HG02852 (cell line): ENCODE data around the gene GSN.
"Not testable (repeated sequence)": the region's sequence is repeated elsewhere in the genome, so short reads cannot be mapped to it uniquely, and the experiment has no call there.

Source experiments
- ATAC-seq: cut with Tn5 transposase; IDR thresholded peaks from one replicate; pipeline ENCODE4 v1.9.1; 2021; ENCODE audit warnings: mild to moderate bottlenecking, moderate library complexity; ENCODE audit not compliant: unreplicated experiment

The GSN gene

GRCh38 chr9:121286973-121287741, 19.2 kb downstream of the GSN start:
- no peak for ATAC-seq

GRCh38 chr9:121288673-121289025, 20.7 kb downstream of the GSN start:
- ATAC-seq: no peak

GRCh38 chr9:121289026-121289771, 21.2 kb downstream of the GSN start:
- ATAC-seq: no peak

- ATAC-seq: no peak
These were observed 21.9 kb downstream of the GSN start for GRCh38 chr9:121289772-121290370.

- not testable (repeated sequence) for ATAC-seq
These were observed 23.6 kb downstream of the GSN start for GRCh38 chr9:121291536-121291935.

- no peak for ATAC-seq
These were observed 24.1 kb downstream of the GSN start for GRCh38 chr9:121292051-121292450.

GRCh38 chr9:121292801-121293241, 24.9 kb downstream of the GSN start:
- no peak for ATAC-seq

- ATAC-seq: no peak
These were observed 26.3 kb downstream of the GSN start for GRCh38 chr9:121294151-121294743.

GRCh38 chr9:121294866-121295661, 27.1 kb downstream of the GSN start:
- ATAC-seq: no peak

GRCh38 chr9:121295662-121296191, 27.8 kb downstream of the GSN start:
- no peak for ATAC-seq

- no peak for ATAC-seq
These were observed 28.5 kb downstream of the GSN start for GRCh38 chr9:121296213-121297127.

GRCh38 chr9:121297389-121297788, 29.4 kb downstream of the GSN start:
- ATAC-seq: no peak

- no peak for ATAC-seq
These were observed 30.1 kb downstream of the GSN start for GRCh38 chr9:121298016-121298538.

- ATAC-seq: no peak
These were observed 30.9 kb downstream of the GSN start for GRCh38 chr9:121298689-121299466.

- no peak for ATAC-seq
These were observed 31.7 kb downstream of the GSN start for GRCh38 chr9:121299467-121300282.

- no peak for ATAC-seq
These were observed 32.5 kb downstream of the GSN start for GRCh38 chr9:121300283-121301119.

- no peak for ATAC-seq
These were observed 33.9 kb downstream of the GSN start for GRCh38 chr9:121301881-121302286.
